ENCODE measurements around the gene ZHX3. TPM values are rescaled to one million over a fixed set of nuclear protein-coding genes. Genes with fewer than 3 reads are reported as not detected.
A peak's percentile ranks its signal among the peaks of the same experiment; 100 is the strongest.

The ZHX3 gene
- total RNA-seq, 1 donor from 2014 or later: 8.2 TPM

DNA sequence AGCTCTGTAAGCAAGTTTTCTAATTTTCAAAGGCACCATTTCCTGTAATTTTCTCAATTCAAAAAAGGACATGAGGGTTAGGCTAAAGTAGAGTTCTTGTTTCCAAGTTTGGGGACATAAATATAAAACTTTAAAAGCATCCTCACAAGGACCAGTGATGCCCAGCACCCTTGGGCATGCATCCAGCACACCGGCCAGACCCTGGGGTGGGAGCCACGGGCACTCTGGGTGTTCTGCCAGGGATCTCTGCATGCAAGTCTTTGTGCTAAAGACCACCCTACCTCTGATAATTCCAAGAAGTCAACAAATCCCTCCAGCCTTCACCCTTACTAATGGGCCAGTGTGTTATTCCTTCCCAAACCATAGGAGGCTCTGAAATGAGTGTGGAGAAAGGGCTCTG is 133.7 kb downstream of the ZHX3 start:
- H3K27ac Mint-ChIP-seq: no peak overlapping the region
- DNase-seq (ENCODE audit: low spot score): no peak
- intact Hi-C loops (cut with micrococcal nuclease): no loop called here
- H3K4me1 Mint-ChIP-seq (ENCODE audit: low read depth): peaks cover 3% of the 10 kb centered on the region
- no peaks in the 10 kb centered on the region for H3K27me3 Mint-ChIP-seq (ENCODE audit: low read depth)
- H3K9me3 Mint-ChIP-seq: no peaks in the 10 kb centered on the region
- peaks cover 4% of the 10 kb centered on the region for H3K36me3 Mint-ChIP-seq (ENCODE audit: low read depth)
- no peak overlapping the region for H3K4me3 Mint-ChIP-seq (ENCODE audit: low read depth)

- peaks cover 3% of the 10 kb centered on the region for H3K4me1 Mint-ChIP-seq (ENCODE audit: low read depth)
- no peaks in the 10 kb centered on the region for H3K9me3 Mint-ChIP-seq
- H3K36me3 Mint-ChIP-seq (ENCODE audit: low read depth): peaks cover 5% of the 10 kb centered on the region
- no peak for DNase-seq (ENCODE audit: low spot score)
- H3K27me3 Mint-ChIP-seq (ENCODE audit: low read depth): no peaks in the 10 kb centered on the region
- intact Hi-C loops (cut with micrococcal nuclease): no loop called here
- no peak overlapping the region for H3K4me3 Mint-ChIP-seq (ENCODE audit: low read depth)
- no peak overlapping the region for H3K27ac Mint-ChIP-seq
Measured at GRCh38 chr20:41183391-41183790, 134.1 kb downstream of the ZHX3 start.

- no peaks in the 10 kb centered on the region for H3K9me3 Mint-ChIP-seq
- no peak overlapping the region for H3K4me3 Mint-ChIP-seq (ENCODE audit: low read depth)
- H3K4me1 Mint-ChIP-seq (ENCODE audit: low read depth): peaks cover 3% of the 10 kb centered on the region
- H3K27ac Mint-ChIP-seq: no peak overlapping the region
- intact Hi-C loops (cut with micrococcal nuclease): no loop called here
- DNase-seq (ENCODE audit: low spot score): peak; percentile 7
- H3K36me3 Mint-ChIP-seq (ENCODE audit: low read depth): peaks cover 8% of the 10 kb centered on the region
- H3K27me3 Mint-ChIP-seq (ENCODE audit: low read depth): no peaks in the 10 kb centered on the region
Measured at GRCh38 chr20:41182296-41183212, 135.0 kb downstream of the ZHX3 start.

DNA sequence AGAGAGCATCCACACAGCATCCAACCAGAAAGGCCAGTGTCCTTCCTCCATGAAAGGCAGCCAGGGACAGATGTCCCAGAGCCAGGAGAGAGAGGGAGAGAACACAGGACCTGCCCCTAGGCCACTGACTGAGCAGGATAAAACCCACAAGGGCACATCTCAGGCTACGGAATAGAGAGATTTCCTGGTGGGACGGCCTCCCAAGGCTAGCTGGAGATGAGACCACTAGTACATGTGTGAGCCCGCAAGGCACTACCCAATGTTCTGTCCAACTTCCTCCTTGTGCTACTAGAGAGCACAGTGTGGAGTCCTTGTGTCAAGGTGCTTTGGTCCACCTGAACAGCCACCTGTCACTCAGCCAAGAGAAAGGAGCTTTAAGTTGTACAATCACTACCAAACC is 136.0 kb downstream of the ZHX3 start:
- H3K27me3 Mint-ChIP-seq (ENCODE audit: low read depth): no peaks in the 10 kb centered on the region
- peak overlapping the region; percentile 24 for H3K27ac Mint-ChIP-seq

GRCh38 chr20:41180599-41181333 is 136.8 kb downstream of the ZHX3 start:
- intact Hi-C loops (cut with micrococcal nuclease): no loop called here
- Mint-ChIP-seq H3K9me3 (no peaks in the 10 kb centered on the region), H3K4me1 (ENCODE audit: low read depth) (peaks cover 3% of the 10 kb centered on the region), H3K36me3 (ENCODE audit: low read depth) (peaks cover 17% of the 10 kb centered on the region), H3K27ac (no peak overlapping the region), H3K27me3 (ENCODE audit: low read depth) (no peaks in the 10 kb centered on the region), H3K4me3 (ENCODE audit: low read depth) (no peak overlapping the region)
- peak; percentile 6 for DNase-seq (ENCODE audit: low spot score)

More for the DNA sequence above, 136.0 kb downstream of the ZHX3 start:
- intact Hi-C loops (cut with micrococcal nuclease): no loop called here
- peaks cover 11% of the 10 kb centered on the region for H3K36me3 Mint-ChIP-seq (ENCODE audit: low read depth)
- peaks cover 3% of the 10 kb centered on the region for H3K4me1 Mint-ChIP-seq (ENCODE audit: low read depth)
- DNase-seq (ENCODE audit: low spot score): peak; percentile 4
- H3K4me3 Mint-ChIP-seq (ENCODE audit: low read depth): no peak overlapping the region
- no peaks in the 10 kb centered on the region for H3K9me3 Mint-ChIP-seq

GRCh38 chr20:41179961-41180360 is 137.6 kb downstream of the ZHX3 start:
- H3K27me3 Mint-ChIP-seq (ENCODE audit: low read depth): no peaks in the 10 kb centered on the region
- no peak overlapping the region for H3K4me3 Mint-ChIP-seq (ENCODE audit: low read depth)
- peaks cover 22% of the 10 kb centered on the region for H3K36me3 Mint-ChIP-seq (ENCODE audit: low read depth)
- H3K27ac Mint-ChIP-seq: no peak overlapping the region
- H3K9me3 Mint-ChIP-seq: no peaks in the 10 kb centered on the region
- intact Hi-C loops (cut with micrococcal nuclease): no loop called here
- peaks cover 3% of the 10 kb centered on the region for H3K4me1 Mint-ChIP-seq (ENCODE audit: low read depth)
- DNase-seq (ENCODE audit: low spot score): peak; percentile 5

GRCh38 chr20:41178904-41179432 is 138.6 kb downstream of the ZHX3 start:
- intact Hi-C loops (cut with micrococcal nuclease): no loop called here
- Mint-ChIP-seq H3K4me3 (ENCODE audit: low read depth) (no peak overlapping the region), H3K36me3 (ENCODE audit: low read depth) (peaks cover 30% of the 10 kb centered on the region), H3K27me3 (ENCODE audit: low read depth) (no peaks in the 10 kb centered on the region), H3K9me3 (no peaks in the 10 kb centered on the region), H3K4me1 (ENCODE audit: low read depth) (peaks cover 3% of the 10 kb centered on the region), H3K27ac (no peak overlapping the region)
- DNase-seq (ENCODE audit: low spot score): peak; percentile 8

- no peaks in the 10 kb centered on the region for H3K9me3 Mint-ChIP-seq
- H3K27ac Mint-ChIP-seq: no peak overlapping the region
- peaks cover 3% of the 10 kb centered on the region for H3K4me1 Mint-ChIP-seq (ENCODE audit: low read depth)
- intact Hi-C loops (cut with micrococcal nuclease): no loop called here
- no peaks in the 10 kb centered on the region for H3K27me3 Mint-ChIP-seq (ENCODE audit: low read depth)
- peaks cover 35% of the 10 kb centered on the region for H3K36me3 Mint-ChIP-seq (ENCODE audit: low read depth)
- no peak overlapping the region for H3K4me3 Mint-ChIP-seq (ENCODE audit: low read depth)
- DNase-seq (ENCODE audit: low spot score): no peak
Measured at GRCh38 chr20:41178495-41178894, 139.0 kb downstream of the ZHX3 start.

DNA sequence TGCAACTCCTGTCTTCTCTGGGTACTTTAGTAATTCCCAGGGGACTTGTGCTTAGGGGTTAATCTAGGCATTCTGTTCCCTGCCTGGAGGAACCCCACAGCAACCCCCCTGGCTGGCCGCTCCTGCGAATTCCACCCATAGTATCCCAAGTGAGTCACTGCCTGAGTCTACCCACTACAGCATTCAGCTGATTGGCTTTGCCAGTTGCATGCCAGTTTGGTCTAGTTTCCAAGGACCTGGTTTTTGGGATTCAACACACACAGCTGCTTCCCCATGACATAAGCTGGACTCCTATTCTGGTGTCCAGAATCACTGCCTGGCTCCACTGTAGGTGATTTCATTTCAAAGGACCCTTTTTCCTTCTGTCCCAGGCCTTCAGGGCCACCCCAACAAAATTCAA is 139.9 kb downstream of the ZHX3 start:
- Mint-ChIP-seq H3K36me3 (ENCODE audit: low read depth) (peaks cover 43% of the 10 kb centered on the region), H3K27me3 (ENCODE audit: low read depth) (no peaks in the 10 kb centered on the region), H3K4me1 (ENCODE audit: low read depth) (peaks cover 3% of the 10 kb centered on the region), H3K4me3 (ENCODE audit: low read depth) (no peak overlapping the region), H3K9me3 (no peaks in the 10 kb centered on the region), H3K27ac (no peak overlapping the region)
- DNase-seq (ENCODE audit: low spot score): peak; percentile 7
- intact Hi-C loops (cut with micrococcal nuclease): no loop called here

DNA sequence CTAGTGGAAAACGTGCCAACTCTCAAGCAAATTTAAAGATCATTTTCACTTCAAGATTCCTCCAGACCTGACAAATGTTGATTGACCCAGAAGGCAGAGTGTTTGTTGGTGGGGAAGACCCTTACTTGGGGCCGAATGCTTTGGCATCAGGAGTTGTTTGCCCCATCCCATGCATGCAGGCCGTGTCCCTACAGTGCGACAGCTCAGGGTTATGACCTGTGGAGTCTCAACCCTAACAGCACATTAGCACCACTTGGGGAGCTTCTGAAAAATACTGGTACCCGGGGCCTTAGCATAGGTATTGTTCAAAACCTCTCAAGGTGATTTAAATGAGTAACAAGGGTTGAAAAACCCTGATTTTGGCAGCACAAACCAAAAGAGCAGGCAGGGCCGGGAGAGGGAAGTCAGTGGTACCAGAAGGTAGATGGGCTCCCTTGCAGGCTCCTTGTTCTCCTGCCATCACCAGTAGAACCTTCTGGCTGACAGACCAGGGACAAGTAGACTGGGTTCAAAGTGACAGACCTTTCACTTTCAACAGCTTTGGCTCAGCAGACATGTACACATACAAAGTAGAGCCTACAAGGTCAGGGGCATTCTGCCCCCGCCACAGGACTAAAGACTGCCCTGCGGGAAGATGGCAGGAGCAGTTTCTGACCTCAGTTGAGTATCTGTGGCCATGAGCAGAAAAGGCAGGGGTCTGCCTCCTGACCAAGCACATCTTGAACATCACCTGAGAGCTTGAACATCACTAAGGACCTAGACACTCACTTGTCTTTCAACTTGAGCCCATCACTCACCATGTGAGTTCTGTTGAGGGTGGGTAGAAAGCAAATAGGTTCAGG is 140.6 kb downstream of the ZHX3 start:
- Mint-ChIP-seq H3K27ac (no peak overlapping the region), H3K4me1 (ENCODE audit: low read depth) (peaks cover 1% of the 10 kb centered on the region), H3K9me3 (no peaks in the 10 kb centered on the region), H3K4me3 (ENCODE audit: low read depth) (no peak overlapping the region), H3K36me3 (ENCODE audit: low read depth) (peaks cover 46% of the 10 kb centered on the region), H3K27me3 (ENCODE audit: low read depth) (no peaks in the 10 kb centered on the region)
- DNase-seq (ENCODE audit: low spot score): peak; percentile 7
- intact Hi-C loops (cut with micrococcal nuclease): no loop called here

- Mint-ChIP-seq H3K27me3 (ENCODE audit: low read depth) (no peaks in the 10 kb centered on the region), H3K4me1 (ENCODE audit: low read depth) (peaks cover 2% of the 10 kb centered on the region), H3K27ac (peak overlapping the region; percentile 33), H3K36me3 (ENCODE audit: low read depth) (peaks cover 57% of the 10 kb centered on the region), H3K4me3 (ENCODE audit: low read depth) (no peak overlapping the region), H3K9me3 (no peaks in the 10 kb centered on the region)
- peak; percentile 5 for DNase-seq (ENCODE audit: low spot score)
- intact Hi-C loops (cut with micrococcal nuclease): no loop called here
Measured at GRCh38 chr20:41175727-41176330, 141.7 kb downstream of the ZHX3 start.

- H3K4me3 Mint-ChIP-seq (ENCODE audit: low read depth): no peak overlapping the region
- H3K4me1 Mint-ChIP-seq (ENCODE audit: low read depth): peaks cover 2% of the 10 kb centered on the region
- H3K36me3 Mint-ChIP-seq (ENCODE audit: low read depth): peaks cover 63% of the 10 kb centered on the region
- DNase-seq (ENCODE audit: low spot score): peak; percentile 4
- no peaks in the 10 kb centered on the region for H3K27me3 Mint-ChIP-seq (ENCODE audit: low read depth)
- intact Hi-C loops (cut with micrococcal nuclease): no loop called here
- H3K27ac Mint-ChIP-seq: no peak overlapping the region
- H3K9me3 Mint-ChIP-seq: no peaks in the 10 kb centered on the region
Measured at GRCh38 chr20:41175201-41175651, 142.3 kb downstream of the ZHX3 start.

Measured in activated T-helper 2 cell treated with anti-CD3 and anti-CD28 coated beads, Interferon-gamma antibody, Interleukin-2, Interleukin-4, amounts not matched to agents 10 μg/mL and 5 μg/mL and 100 μg/mL, durations not matched to agents 14 hours and 24 hours and 36 hours (primary cell).